ENCODE data around the gene IGSF9.

The IGSF9 gene

GRCh38 chr1:159940006-159940620 is 5.3 kb downstream of the IGSF9 start:
- DNase-seq (ENCODE audit: low spot score in 2 of 2) (no peak), ATAC-seq (replicated peaks; ENCODE audit: extremely low read depth, poor library complexity, severe bottlenecking) (no peak)
- Mint-ChIP-seq H3K27me3 (peaks cover 50% of the 10 kb centered on the region), H3K36me3 (ENCODE audit: insufficient read depth) (peaks cover 2% of the 10 kb centered on the region), H3K4me1 (peaks cover 12% of the 10 kb centered on the region), H3K9me3 (no peaks in the 10 kb centered on the region), H3K27ac (ENCODE audit: low read depth) (no peak overlapping the region), H3K4me3 (no peak overlapping the region)

- H3K9me3 Mint-ChIP-seq: no peaks in the 10 kb centered on the region
- H3K4me3 Mint-ChIP-seq: no peak overlapping the region
- no peak for ATAC-seq (replicated peaks; ENCODE audit: extremely low read depth, poor library complexity, severe bottlenecking)
- no peak for DNase-seq (ENCODE audit: low spot score in 2 of 2)
- no peak overlapping the region for H3K27ac Mint-ChIP-seq (ENCODE audit: low read depth)
- peaks cover 2% of the 10 kb centered on the region for H3K36me3 Mint-ChIP-seq (ENCODE audit: insufficient read depth)
- peaks cover 45% of the 10 kb centered on the region for H3K27me3 Mint-ChIP-seq
- peaks cover 7% of the 10 kb centered on the region for H3K4me1 Mint-ChIP-seq
Observed at GRCh38 chr1:159939678-159940002, 5.8 kb downstream of the IGSF9 start.

- Mint-ChIP-seq H3K27me3 (peaks cover 40% of the 10 kb centered on the region), H3K4me1 (peaks cover 6% of the 10 kb centered on the region), H3K9me3 (no peaks in the 10 kb centered on the region), H3K36me3 (ENCODE audit: insufficient read depth) (peaks cover 2% of the 10 kb centered on the region), H3K4me3 (no peak overlapping the region), H3K27ac (ENCODE audit: low read depth) (no peak overlapping the region)
- ATAC-seq (replicated peaks; ENCODE audit: extremely low read depth, poor library complexity, severe bottlenecking): no peak
- no peak for DNase-seq (ENCODE audit: low spot score in 2 of 2)
Observed at GRCh38 chr1:159938905-159939677, 6.3 kb downstream of the IGSF9 start.

GRCh38 chr1:159938211-159938852 is 7.1 kb downstream of the IGSF9 start:
- Mint-ChIP-seq H3K4me1 (peaks cover 6% of the 10 kb centered on the region), H3K27me3 (peaks cover 32% of the 10 kb centered on the region), H3K36me3 (ENCODE audit: insufficient read depth) (peaks cover 2% of the 10 kb centered on the region), H3K27ac (ENCODE audit: low read depth) (no peak overlapping the region), H3K4me3 (no peak overlapping the region), H3K9me3 (no peaks in the 10 kb centered on the region)
- ATAC-seq (replicated peaks; ENCODE audit: extremely low read depth, poor library complexity, severe bottlenecking) (no peak), DNase-seq (ENCODE audit: low spot score in 2 of 2) (no peak)

GRCh38 chr1:159937054-159937750 is 8.2 kb downstream of the IGSF9 start:
- Mint-ChIP-seq H3K27ac (ENCODE audit: low read depth) (no peak overlapping the region), H3K36me3 (ENCODE audit: insufficient read depth) (peaks cover 2% of the 10 kb centered on the region), H3K9me3 (no peaks in the 10 kb centered on the region), H3K27me3 (peaks cover 21% of the 10 kb centered on the region), H3K4me3 (no peak overlapping the region), H3K4me1 (peaks cover 12% of the 10 kb centered on the region)
- DNase-seq (ENCODE audit: low spot score in 2 of 2) (no peak), ATAC-seq (replicated peaks; ENCODE audit: extremely low read depth, poor library complexity, severe bottlenecking) (no peak)

DNA sequence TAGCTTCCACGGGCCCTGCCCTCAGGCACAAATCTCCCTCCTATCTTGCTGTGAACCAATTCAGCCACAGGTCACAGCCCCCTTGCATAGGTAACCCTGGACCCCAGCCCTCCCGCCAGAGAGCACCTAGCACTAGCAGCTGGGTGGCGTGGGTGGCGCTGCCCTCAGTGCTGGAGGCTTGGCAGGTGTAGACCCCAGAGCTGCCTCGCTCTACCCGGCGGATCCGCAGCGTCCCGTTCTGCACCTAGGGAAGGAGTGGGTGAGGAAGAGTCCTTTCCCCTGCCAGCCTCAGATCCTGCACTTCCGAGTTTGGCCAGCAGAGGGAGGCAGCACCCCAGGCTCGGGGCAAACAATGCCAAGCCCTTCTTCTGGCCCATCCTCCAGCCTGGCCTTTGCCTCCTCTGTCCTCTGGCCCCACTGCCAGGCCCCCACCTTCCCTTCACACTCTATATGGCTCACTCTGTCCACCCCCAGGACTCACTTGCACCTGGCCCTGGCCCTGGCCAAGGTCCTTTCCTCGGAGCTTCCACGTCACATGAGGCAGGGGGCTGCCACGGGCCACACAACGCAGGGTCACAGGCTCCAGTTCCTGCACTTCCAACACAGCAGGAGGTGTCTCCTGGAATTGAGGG is 9.0 kb downstream of the IGSF9 start:
- no peaks in the 10 kb centered on the region for H3K9me3 Mint-ChIP-seq
- H3K27ac Mint-ChIP-seq (ENCODE audit: low read depth): no peak overlapping the region
- no peak overlapping the region for H3K4me3 Mint-ChIP-seq
- peak; percentile 69 to 91 for DNase-seq (ENCODE audit: low spot score in 2 of 2)
- peaks cover 12% of the 10 kb centered on the region for H3K4me1 Mint-ChIP-seq
- H3K27me3 Mint-ChIP-seq: peaks cover 17% of the 10 kb centered on the region
- peaks cover 2% of the 10 kb centered on the region for H3K36me3 Mint-ChIP-seq (ENCODE audit: insufficient read depth)
- ATAC-seq (replicated peaks; ENCODE audit: extremely low read depth, poor library complexity, severe bottlenecking): peak; percentile 68

DNA sequence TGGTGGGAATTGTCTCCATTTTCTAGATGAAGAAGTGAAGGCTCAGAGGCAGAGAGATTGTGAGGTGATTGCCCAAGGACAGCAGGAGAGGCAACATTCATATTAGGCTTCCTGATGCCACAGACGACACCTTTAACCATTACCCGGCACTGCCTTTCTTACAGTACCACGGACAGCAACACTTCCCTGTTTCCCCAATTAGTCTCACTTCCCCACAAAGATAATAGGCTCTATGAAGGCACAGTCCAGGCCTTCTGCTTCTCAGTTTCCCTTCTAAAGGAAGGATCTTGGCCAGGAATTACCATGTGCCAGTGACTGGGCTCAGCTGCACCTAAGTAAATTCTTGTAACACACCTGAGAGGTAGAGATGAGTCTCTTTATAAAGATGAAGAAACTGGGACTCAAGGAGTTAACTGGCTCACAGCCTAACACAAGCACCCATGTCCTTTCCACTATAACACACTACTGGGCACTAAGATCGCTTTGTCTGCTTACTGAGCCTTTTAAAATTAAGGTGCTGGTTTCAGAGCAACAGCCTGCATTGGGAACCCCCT is 9.6 kb downstream of the IGSF9 start:
- H3K9me3 Mint-ChIP-seq: no peaks in the 10 kb centered on the region
- H3K27ac Mint-ChIP-seq (ENCODE audit: low read depth): no peak overlapping the region
- ATAC-seq (replicated peaks; ENCODE audit: extremely low read depth, poor library complexity, severe bottlenecking): no peak
- DNase-seq (ENCODE audit: low spot score in 2 of 2): no peak
- peaks cover 16% of the 10 kb centered on the region for H3K27me3 Mint-ChIP-seq
- H3K4me1 Mint-ChIP-seq: peaks cover 12% of the 10 kb centered on the region
- no peak overlapping the region for H3K4me3 Mint-ChIP-seq
- H3K36me3 Mint-ChIP-seq (ENCODE audit: insufficient read depth): peaks cover 2% of the 10 kb centered on the region

DNA sequence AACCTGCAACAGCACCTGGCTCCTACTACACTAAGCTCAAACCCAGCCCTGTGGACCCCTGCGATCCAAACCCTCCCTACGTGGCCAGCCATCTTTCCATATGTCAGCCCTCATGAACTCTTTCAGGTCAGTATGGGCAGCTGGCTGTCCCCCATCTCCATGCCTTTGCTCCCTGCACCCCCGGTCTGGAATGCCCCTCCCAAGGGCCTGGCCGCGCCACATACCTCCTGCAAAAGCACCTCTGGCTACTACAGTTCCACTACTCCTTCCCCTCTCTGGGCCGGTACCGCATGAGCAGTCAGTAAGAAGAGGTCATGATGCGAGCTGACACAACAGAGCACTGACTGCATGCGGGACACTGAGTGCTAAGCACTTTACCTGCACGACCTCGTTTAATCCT is 10.1 kb downstream of the IGSF9 start:
- H3K4me1 Mint-ChIP-seq: peaks cover 12% of the 10 kb centered on the region
- H3K27ac Mint-ChIP-seq (ENCODE audit: low read depth): no peak overlapping the region
- ATAC-seq (replicated peaks; ENCODE audit: extremely low read depth, poor library complexity, severe bottlenecking) (no peak), DNase-seq (ENCODE audit: low spot score in 2 of 2) (no peak)
- no peaks in the 10 kb centered on the region for H3K9me3 Mint-ChIP-seq
- H3K36me3 Mint-ChIP-seq (ENCODE audit: insufficient read depth): peaks cover 2% of the 10 kb centered on the region
- no peak overlapping the region for H3K4me3 Mint-ChIP-seq
- H3K27me3 Mint-ChIP-seq: peaks cover 11% of the 10 kb centered on the region

DNA sequence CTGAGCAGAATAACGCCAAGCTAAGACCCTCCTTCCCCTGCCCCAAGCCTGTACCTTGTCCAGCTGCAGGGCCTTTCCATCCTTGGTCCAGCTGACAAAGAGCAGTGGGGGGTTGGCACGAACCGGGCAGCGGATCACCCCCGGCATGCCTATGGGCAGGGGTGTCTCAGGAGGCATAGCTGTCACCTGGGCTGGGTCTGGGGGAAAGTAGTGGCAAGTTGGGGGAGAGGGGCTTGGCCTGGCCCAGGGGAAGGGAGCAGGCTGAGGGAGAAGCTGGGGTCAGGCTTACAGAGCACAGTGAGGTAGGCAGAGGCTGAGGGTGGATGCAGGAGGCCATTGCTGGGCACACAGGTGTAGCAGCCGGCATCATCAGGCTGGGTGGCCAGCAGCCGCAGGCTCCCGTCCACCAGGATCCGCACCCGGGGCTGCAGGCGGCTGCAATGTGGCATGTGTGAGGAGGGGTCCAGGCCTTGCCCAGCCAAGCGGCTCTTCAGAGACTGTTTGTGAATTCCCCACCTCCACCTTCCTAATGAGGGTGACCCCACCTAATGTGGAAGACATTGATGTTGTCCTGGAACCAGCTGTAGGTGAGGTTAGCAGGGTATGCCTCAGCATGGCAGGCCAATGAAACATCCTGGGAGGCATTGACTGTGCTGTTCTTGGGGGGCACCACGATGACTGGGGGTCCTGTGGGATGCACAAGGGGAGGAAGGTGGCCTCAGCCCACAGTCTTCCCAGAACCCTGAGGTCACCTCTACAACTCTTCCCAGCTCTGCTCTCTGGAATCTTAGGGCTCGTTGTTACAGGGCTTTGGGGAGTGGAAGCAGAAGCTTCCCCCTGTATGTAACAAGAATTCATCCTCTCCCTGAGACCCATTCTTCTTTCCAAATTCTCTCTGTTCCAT is 11.0 kb downstream of the IGSF9 start:
- ATAC-seq (replicated peaks; ENCODE audit: extremely low read depth, poor library complexity, severe bottlenecking) (no peak), DNase-seq (ENCODE audit: low spot score in 2 of 2) (no peak)
- Mint-ChIP-seq H3K27me3 (peaks cover 7% of the 10 kb centered on the region), H3K4me3 (no peak overlapping the region), H3K4me1 (peaks cover 12% of the 10 kb centered on the region), H3K9me3 (no peaks in the 10 kb centered on the region), H3K27ac (ENCODE audit: low read depth) (no peak overlapping the region), H3K36me3 (ENCODE audit: insufficient read depth) (peaks cover 2% of the 10 kb centered on the region)

GRCh38 chr1:159933347-159933746 is 12.1 kb downstream of the IGSF9 start:
- H3K27ac Mint-ChIP-seq (ENCODE audit: low read depth): no peak overlapping the region
- H3K36me3 Mint-ChIP-seq (ENCODE audit: insufficient read depth): peaks cover 2% of the 10 kb centered on the region
- H3K9me3 Mint-ChIP-seq: no peaks in the 10 kb centered on the region
- peaks cover 12% of the 10 kb centered on the region for H3K4me1 Mint-ChIP-seq
- ATAC-seq (replicated peaks; ENCODE audit: extremely low read depth, poor library complexity, severe bottlenecking) (no peak), DNase-seq (ENCODE audit: low spot score in 2 of 2) (no peak)
- H3K27me3 Mint-ChIP-seq: peaks cover 7% of the 10 kb centered on the region
- H3K4me3 Mint-ChIP-seq: no peak overlapping the region

Data from central memory CD8-positive, alpha-beta T cell (primary cell).